ENCODE measurements around the gene PRELID2.
"Not testable (repeated sequence)": the region's sequence is repeated elsewhere in the genome, so short reads cannot be mapped to it uniquely, and the experiment has no call there.

Gene PRELID2

GRCh38 chr5:145738227-145738626, 96.9 kb downstream of the PRELID2 start:
- no peak for DNase-seq

GRCh38 chr5:145737578-145737977, 97.6 kb downstream of the PRELID2 start:
- no peak for DNase-seq

GRCh38 chr5:145729956-145730355, 105.2 kb downstream of the PRELID2 start:
- not testable (repeated sequence) for DNase-seq

- DNase-seq, result no peak
These were observed 111.6 kb downstream of the PRELID2 start for GRCh38 chr5:145723516-145723915.

- no peak for DNase-seq
These were observed 116.2 kb downstream of the PRELID2 start for GRCh38 chr5:145718956-145719355.

- DNase-seq, result no peak
These were observed 119.7 kb downstream of the PRELID2 start for GRCh38 chr5:145715412-145715811.

GRCh38 chr5:145712245-145712644, 122.9 kb downstream of the PRELID2 start:
- no peak for DNase-seq

- no peak for DNase-seq
These were observed 123.7 kb downstream of the PRELID2 start for GRCh38 chr5:145711417-145711816.
